Astrocyte (in vitro differentiated cells and primary cell): Measurements from ENCODE around the gene ARHGEF11. TPM values are rescaled to one million over a fixed set of nuclear protein-coding genes. Genes with fewer than 3 reads are reported as not detected.

ENCODE experiments used
- DNase-seq: peaks from one replicate; pipeline ENCODE4 v3.0.0-alpha.2; 2010; ENCODE audit warnings: low read depth
- FAIRE-seq: peaks from 2 replicates; lab custom pipeline; 2011; peaks lifted over from hg19 to GRCh38; lab: Jason Lieb, UNC
- H2AFZ ChIP-seq: 2 replicates; pipeline ENCODE4 v1.6.0; 2012; ENCODE audit warnings: low read depth, low read length, inconsistent platforms
- H3K27ac ChIP-seq: 2 replicates; pipeline ENCODE4 v1.5.1; 2011; ENCODE audit warnings: low read depth, low read length, inconsistent platforms
- H3K27me3 ChIP-seq: 2 replicates; pipeline ENCODE4 v1.6.0; 2011; ENCODE audit warnings: low read length, inconsistent platforms; ENCODE audit not compliant: insufficient read depth
- H3K36me3 ChIP-seq: 2 replicates; pipeline ENCODE4 v1.5.1; 2011; ENCODE audit warnings: low read length, inconsistent platforms; ENCODE audit not compliant: insufficient read depth
- H3K4me1 ChIP-seq: 2 replicates; pipeline ENCODE4 v1.5.1; 2011; ENCODE audit warnings: low read length, inconsistent platforms; ENCODE audit not compliant: insufficient read depth
- H3K4me2 ChIP-seq: 2 replicates; pipeline ENCODE4 v1.6.0; 2012; ENCODE audit warnings: low read length, inconsistent platforms
- H3K4me3 ChIP-seq: 2 replicates; pipeline ENCODE4 v1.5.1; 2011; ENCODE audit warnings: low read depth, mild to moderate bottlenecking, low read length, inconsistent platforms; ENCODE audit not compliant: insufficient read depth
- H3K79me2 ChIP-seq: 2 replicates; pipeline ENCODE4 v1.6.0; 2012; ENCODE audit warnings: mild to moderate bottlenecking, low read length, inconsistent platforms; ENCODE audit not compliant: insufficient read depth
- H3K9ac ChIP-seq: 2 replicates; pipeline ENCODE4 v1.6.0; 2012; ENCODE audit warnings: mild to moderate bottlenecking, low read length, inconsistent platforms
- H3K9me3 ChIP-seq: 2 replicates; pipeline ENCODE4 v1.5.1; 2012; ENCODE audit warnings: low read depth, mild to moderate bottlenecking, low read length, inconsistent platforms; ENCODE audit not compliant: insufficient read depth
- H4K20me1 ChIP-seq: 2 replicates; pipeline ENCODE4 v1.6.0; 2012; ENCODE audit warnings: low read length, inconsistent platforms; ENCODE audit not compliant: insufficient read depth
- H3K27ac Mint-ChIP-seq: one replicate; pipeline ENCODE4 v1.8.0; 2021; ENCODE audit warnings: mild to moderate bottlenecking, mixed read lengths; ENCODE audit not compliant: unreplicated experiment
- H3K27me3 Mint-ChIP-seq: one replicate; pipeline ENCODE4 v1.8.0; 2021; ENCODE audit warnings: low read depth, mixed read lengths; ENCODE audit not compliant: unreplicated experiment
- H3K36me3 Mint-ChIP-seq: one replicate; pipeline ENCODE4 v1.8.0; 2021; ENCODE audit warnings: low read depth, mixed read lengths; ENCODE audit not compliant: unreplicated experiment
- H3K4me1 Mint-ChIP-seq: one replicate; pipeline ENCODE4 v1.8.0; 2021; ENCODE audit warnings: low read depth, mixed read lengths; ENCODE audit not compliant: unreplicated experiment
- H3K4me3 Mint-ChIP-seq: one replicate; pipeline ENCODE4 v1.8.0; 2021; ENCODE audit warnings: mild to moderate bottlenecking, moderate library complexity, mixed read lengths; ENCODE audit not compliant: unreplicated experiment
- H3K9me3 Mint-ChIP-seq: one replicate; pipeline ENCODE4 v1.8.0; 2021; ENCODE audit warnings: mild to moderate bottlenecking, mixed read lengths; ENCODE audit not compliant: unreplicated experiment
- CTCF ChIP-seq: IDR thresholded peaks from 2 replicates; pipeline ENCODE4 v1.5.1; 2011; ENCODE audit warnings: low read depth, mild to moderate bottlenecking, inconsistent platforms, low read length, moderate library complexity; ENCODE audit not compliant: insufficient read depth
- EZH2 ChIP-seq: IDR thresholded peaks from 2 replicates; pipeline ENCODE4 v1.6.1; 2012; ENCODE audit warnings: mild to moderate bottlenecking, low read length, inconsistent platforms; ENCODE audit not compliant: insufficient read depth
- total RNA-seq: library from RNA; stranded (reverse); gene quantifications from 2 replicates; pipeline ENCODE4 v1.2.1, GENCODE V29; 2021

ARHGEF11 gene
- total RNA-seq, 1 donor from 2014 or later = 29.2 TPM

GRCh38 chr1:156973417-156973816 is 72.1 kb downstream of the ARHGEF11 start:
- H3K4me3 Mint-ChIP-seq = no peak overlapping the region
- H2AFZ ChIP-seq = no peak overlapping the region
- no peak overlapping the region for H3K27ac Mint-ChIP-seq
- H3K9me3 Mint-ChIP-seq = no peaks in the 10 kb centered on the region
- H3K4me2 ChIP-seq = no peak overlapping the region
- H3K27me3 Mint-ChIP-seq = no peaks in the 10 kb centered on the region
- TF ChIP-seq CTCF = no peak
- TF ChIP-seq EZH2 = no peak
- FAIRE-seq (no peak), DNase-seq (no peak)
- H3K27ac ChIP-seq = no peak overlapping the region
- no peak overlapping the region for H3K4me3 ChIP-seq
- H3K36me3 ChIP-seq = peaks cover 45% of the 10 kb centered on the region
- no peaks in the 10 kb centered on the region for H4K20me1 ChIP-seq
- H3K27me3 ChIP-seq = no peaks in the 10 kb centered on the region
- peaks cover 4% of the 10 kb centered on the region for H3K4me1 Mint-ChIP-seq
- peaks cover 36% of the 10 kb centered on the region for H3K36me3 Mint-ChIP-seq
- no peaks in the 10 kb centered on the region for H3K79me2 ChIP-seq
- H3K9ac ChIP-seq = no peak overlapping the region
- no peaks in the 10 kb centered on the region for H3K4me1 ChIP-seq
- no peaks in the 10 kb centered on the region for H3K9me3 ChIP-seq

GRCh38 chr1:156970017-156970416 is 75.5 kb downstream of the ARHGEF11 start:
- H3K27ac Mint-ChIP-seq = no peak overlapping the region
- no peak for DNase-seq
- peaks cover 26% of the 10 kb centered on the region for H3K36me3 ChIP-seq

More at GRCh38 chr1:156970017-156970416, 75.5 kb downstream of the ARHGEF11 start:
- Histone ChIP-seq H3K4me2 (no peak overlapping the region), H2AFZ (no peak overlapping the region), H3K9me3 (no peaks in the 10 kb centered on the region), H3K27me3 (no peaks in the 10 kb centered on the region), H3K79me2 (no peaks in the 10 kb centered on the region), H4K20me1 (no peaks in the 10 kb centered on the region), H3K9ac (no peak overlapping the region), H3K4me1 (no peaks in the 10 kb centered on the region), H3K27ac (no peak overlapping the region), H3K4me3 (no peak overlapping the region)
- Mint-ChIP-seq H3K36me3 (peaks cover 29% of the 10 kb centered on the region), H3K4me1 (peaks cover 4% of the 10 kb centered on the region), H3K9me3 (no peaks in the 10 kb centered on the region), H3K4me3 (no peak overlapping the region), H3K27me3 (no peaks in the 10 kb centered on the region)
- FAIRE-seq = no peak
- no peak for TF ChIP-seq EZH2
- TF ChIP-seq CTCF = no peak
